Right atrium auricular region (tissue), 2 donors: ENCODE measurements around the gene DRD4. TPM values are rescaled to one million over a fixed set of nuclear protein-coding genes. Genes with fewer than 3 reads are reported as not detected.

Experiments
- DNase-seq: peaks from one replicate; pipeline ENCODE4 v3.0.0-alpha.2; 2019; ENCODE audit warnings: low spot score
- H3K27ac ChIP-seq, 2 donors: fragments of 200-600 bp; sonication (generic); 1 replicate in 1 of 2; 2 replicates in 1 of 2; pipeline ENCODE4 v1.5.1; 2016 to 2019
- H3K27me3 ChIP-seq, 2 donors: fragments of 200-600 bp; sonication (generic); one replicate each; pipeline versions ENCODE4 v1.5.1 to v1.6.0; 2017 to 2019
- H3K36me3 ChIP-seq: fragments of 200-600 bp; sonication (generic); one replicate; pipeline ENCODE4 v1.5.1; 2016
- H3K4me1 ChIP-seq, 2 donors: fragments of 200-600 bp; sonication (generic); one replicate each; pipeline versions ENCODE4 v1.5.1 to v1.6.0; 2017 to 2019
- H3K4me3 ChIP-seq, 2 donors: fragments of 200-600 bp; sonication (generic); 1 replicate in 1 of 2; 2 replicates in 1 of 2; pipeline ENCODE4 v1.5.1; 2017 to 2019; ENCODE audit warnings: mild to moderate bottlenecking in 1 of 2, moderate library complexity in 1 of 2
- H3K9me3 ChIP-seq, 2 donors: fragments of 200-600 bp; sonication (generic); one replicate each; pipeline ENCODE4 v1.5.1; 2019
- CTCF ChIP-seq, 2 donors: fragments of 200-600 bp; sonication (generic); IDR thresholded peaks; one replicate each; pipeline ENCODE4 v1.5.1; 2019; ENCODE audit warnings: antibody characterized with exemption in 2 of 2
- total RNA-seq, 2 donors: library from RNA; depleted of rRNA; stranded (reverse); fragments of >200 nt; gene quantifications; one replicate each; pipeline ENCODE4 v1.1.0, GENCODE V29; 2016

Gene DRD4
- total RNA-seq, 2 donors from 2014 or later = not detected

- TF ChIP-seq CTCF (IDR thresholded peaks at IDR 0.05) = no peak
- no peaks in the 10 kb centered on the region for H3K4me1 ChIP-seq
- no peaks in the 10 kb centered on the region for H3K9me3 ChIP-seq
- H3K36me3 ChIP-seq = peaks cover 81% of the 10 kb centered on the region
- no peaks in the 10 kb centered on the region for H3K27me3 ChIP-seq
- no peak overlapping the region for H3K4me3 ChIP-seq
- H3K27ac ChIP-seq = no peak overlapping the region
- no peak for DNase-seq
These were observed 44.2 kb upstream of the DRD4 start for GRCh38 chr11:592918-593317.

- H3K4me3 ChIP-seq = no peak overlapping the region
- TF ChIP-seq CTCF (IDR thresholded peaks at IDR 0.05) = no peak
- DNase-seq = no peak
These were observed 43.7 kb upstream of the DRD4 start for GRCh38 chr11:593347-593746.

GRCh38 chr11:595400-595799, 41.7 kb upstream of the DRD4 start:
- Histone ChIP-seq H3K27me3 (no peaks in the 10 kb centered on the region), H3K36me3 (peaks cover 87% of the 10 kb centered on the region), H3K4me3 (no peak overlapping the region), H3K9me3 (no peaks in the 10 kb centered on the region), H3K27ac (no peak overlapping the region), H3K4me1 (no peaks in the 10 kb centered on the region)
- no peak for DNase-seq
- no peak for TF ChIP-seq CTCF (IDR thresholded peaks at IDR 0.05)

More at GRCh38 chr11:593347-593746, 43.7 kb upstream of the DRD4 start:
- Histone ChIP-seq H3K27me3 (no peaks in the 10 kb centered on the region), H3K36me3 (peaks cover 83% of the 10 kb centered on the region), H3K4me1 (no peaks in the 10 kb centered on the region), H3K9me3 (no peaks in the 10 kb centered on the region), H3K27ac (no peak overlapping the region)

GRCh38 chr11:596374-596773, 40.7 kb upstream of the DRD4 start:
- no peak for TF ChIP-seq CTCF (IDR thresholded peaks at IDR 0.05)
- Histone ChIP-seq H3K27ac (no peak overlapping the region), H3K4me1 (no peaks in the 10 kb centered on the region)

GRCh38 chr11:597166-597725, 39.8 kb upstream of the DRD4 start:
- no peaks in the 10 kb centered on the region for H3K4me1 ChIP-seq
- no peak for DNase-seq
- H3K27ac ChIP-seq = no peak overlapping the region
- no peaks in the 10 kb centered on the region for H3K27me3 ChIP-seq
- H3K36me3 ChIP-seq = peaks cover 95% of the 10 kb centered on the region
- TF ChIP-seq CTCF (IDR thresholded peaks at IDR 0.05) = no peak
- H3K4me3 ChIP-seq = no peak overlapping the region
- H3K9me3 ChIP-seq = no peaks in the 10 kb centered on the region

More at GRCh38 chr11:596374-596773, 40.7 kb upstream of the DRD4 start:
- Histone ChIP-seq H3K4me3 (no peak overlapping the region), H3K9me3 (no peaks in the 10 kb centered on the region), H3K36me3 (peaks cover 92% of the 10 kb centered on the region), H3K27me3 (no peaks in the 10 kb centered on the region)
- no peak for DNase-seq
